Neural progenitor cell (in vitro differentiated cells): ENCODE data around the gene OCA2. TPM values are rescaled to one million over a fixed set of nuclear protein-coding genes. Genes with fewer than 3 reads are reported as not detected.

Source experiments
- DNase-seq: peaks from one replicate; pipeline ENCODE4 v3.0.0-alpha.2; 2016; ENCODE audit warnings: low spot score
- H2AFZ ChIP-seq: fragments of 200-600 bp; sonication (generic); replicated peaks from 2 replicates; pipeline ENCODE4 v1.6.1; 2016; ENCODE audit warnings: antibody characterized with exemption
- H3F3A ChIP-seq: fragments of 200-600 bp; sonication (generic); 2 replicates; pipeline ENCODE4 v1.6.1; 2016; ENCODE audit warnings: antibody characterized with exemption, low read depth
- H3K27ac ChIP-seq: fragments of 200-600 bp; sonication (generic); 2 replicates; pipeline ENCODE4 v1.5.1; 2016; ENCODE audit warnings: mild to moderate bottlenecking
- H3K27me3 ChIP-seq: fragments of 200-600 bp; sonication (generic); 2 replicates; pipeline ENCODE4 v1.6.1; 2016; ENCODE audit warnings: mild to moderate bottlenecking, moderate library complexity
- H3K36me3 ChIP-seq: fragments of 200-600 bp; sonication (generic); 2 replicates; pipeline ENCODE4 v1.5.1; 2016
- H3K4me1 ChIP-seq: fragments of 200-600 bp; sonication (generic); 2 replicates; pipeline ENCODE4 v1.6.1; 2016; ENCODE audit warnings: mixed run types
- H3K4me2 ChIP-seq: fragments of 200-600 bp; sonication (generic); 2 replicates; pipeline ENCODE4 v1.6.1; 2016
- H3K4me3 ChIP-seq: fragments of 200-600 bp; sonication (generic); 2 replicates; pipeline ENCODE4 v1.5.1; 2016
- H3K79me2 ChIP-seq: fragments of 200-600 bp; sonication (generic); 2 replicates; pipeline ENCODE4 v1.6.1; 2016; ENCODE audit warnings: low read depth
- H3K9ac ChIP-seq: fragments of 200-600 bp; sonication (generic); 2 replicates; pipeline ENCODE4 v1.6.1; 2016
- H3K9me3 ChIP-seq: fragments of 200-600 bp; sonication (generic); 2 replicates; pipeline ENCODE4 v1.5.1; 2016; ENCODE audit warnings: low read depth
- H4K20me1 ChIP-seq: fragments of 200-600 bp; sonication (generic); 2 replicates; pipeline ENCODE4 v1.6.1; 2016; ENCODE audit warnings: low read depth
- H3K27ac Mint-ChIP-seq: 3 replicates; pipeline ENCODE4 v1.8.0; 2021; ENCODE audit warnings: mixed read lengths
- H3K27me3 Mint-ChIP-seq: 2 replicates; pipeline ENCODE4 v1.8.0; 2022; ENCODE audit warnings: low read depth, mild to moderate bottlenecking, inconsistent platforms, moderate library complexity, mixed read lengths; ENCODE audit not compliant: insufficient read depth
- H3K36me3 Mint-ChIP-seq: 3 replicates; pipeline ENCODE4 v1.8.0; 2021; ENCODE audit warnings: mixed read lengths
- H3K4me1 Mint-ChIP-seq: 3 replicates; pipeline ENCODE4 v1.8.0; 2021; ENCODE audit warnings: mixed read lengths
- H3K4me3 Mint-ChIP-seq: 3 replicates; pipeline ENCODE4 v1.8.0; 2021; ENCODE audit warnings: mild to moderate bottlenecking, moderate library complexity, mixed read lengths
- H3K9me3 Mint-ChIP-seq: 3 replicates; pipeline ENCODE4 v1.8.0; 2020; ENCODE audit warnings: mixed read lengths
- CTCF ChIP-seq: fragments of 200-600 bp; sonication (generic); IDR thresholded peaks from 2 replicates; pipeline ENCODE4 v1.5.1; 2017; ENCODE audit warnings: antibody characterized with exemption, mild to moderate bottlenecking
- EZH2 ChIP-seq: fragments of 200-600 bp; sonication (generic); IDR thresholded peaks from 2 replicates; pipeline ENCODE4 v1.6.1; 2017; ENCODE audit warnings: antibody characterized with exemption, mild to moderate bottlenecking, moderate library complexity
- EZH2phosphoT487 ChIP-seq: fragments of 200-600 bp; sonication (generic); IDR thresholded peaks from 2 replicates; pipeline ENCODE4 v1.6.1; 2017; ENCODE audit warnings: antibody characterized with exemption
- total RNA-seq: library from RNA; depleted of rRNA; stranded (reverse); fragments of >200 nt; gene quantifications from 2 replicates; pipeline ENCODE4 v1.2.3, GENCODE V29; 2015; ENCODE audit warnings: low replicate concordance

OCA2 gene
- total RNA-seq, 1 donor from 2014 or later, result 1.0 TPM

- no peak overlapping the region for H3K9ac ChIP-seq
- no peak overlapping the region for H3K27ac ChIP-seq
- no peak overlapping the region for H3K4me3 ChIP-seq
- H3K27me3 Mint-ChIP-seq, result peaks cover 12% of the 10 kb centered on the region
- H3K27ac Mint-ChIP-seq, result no peak overlapping the region
- no peaks in the 10 kb centered on the region for H3K36me3 Mint-ChIP-seq
- no peak for TF ChIP-seq CTCF
- TF ChIP-seq EZH2, result no peak
- no peak for TF ChIP-seq EZH2phosphoT487
- H3K36me3 ChIP-seq, result no peaks in the 10 kb centered on the region
- H2AFZ ChIP-seq, result peak overlapping the region; percentile 34
- no peaks in the 10 kb centered on the region for H3K9me3 ChIP-seq
- no peaks in the 10 kb centered on the region for H3K79me2 ChIP-seq
- no peaks in the 10 kb centered on the region for H3K4me1 ChIP-seq
- H3F3A ChIP-seq, result no peaks in the 10 kb centered on the region
- H3K4me3 Mint-ChIP-seq, result no peak overlapping the region
- H3K4me1 Mint-ChIP-seq, result no peaks in the 10 kb centered on the region
- no peak for DNase-seq
- H3K27me3 ChIP-seq, result no peaks in the 10 kb centered on the region
- no peaks in the 10 kb centered on the region for H4K20me1 ChIP-seq
- H3K4me2 ChIP-seq, result no peak overlapping the region
- no peaks in the 10 kb centered on the region for H3K9me3 Mint-ChIP-seq
Measured at GRCh38 chr15:27869697-27870281, 229.3 kb downstream of the OCA2 start.

- H3K27me3 ChIP-seq, result no peaks in the 10 kb centered on the region
- H3K27ac Mint-ChIP-seq, result no peak overlapping the region
Measured at GRCh38 chr15:27868828-27869404, 230.2 kb downstream of the OCA2 start.

GRCh38 chr15:27867861-27868260 is 231.3 kb downstream of the OCA2 start:
- Histone ChIP-seq H2AFZ (no peak overlapping the region), H3K4me2 (no peak overlapping the region), H3F3A (no peaks in the 10 kb centered on the region), H3K4me1 (no peaks in the 10 kb centered on the region), H3K79me2 (no peaks in the 10 kb centered on the region), H4K20me1 (no peaks in the 10 kb centered on the region), H3K36me3 (no peaks in the 10 kb centered on the region), H3K9me3 (no peaks in the 10 kb centered on the region), H3K27ac (no peak overlapping the region), H3K27me3 (no peaks in the 10 kb centered on the region), H3K9ac (no peak overlapping the region), H3K4me3 (no peak overlapping the region)
- no peak overlapping the region for H3K27ac Mint-ChIP-seq
- no peak for DNase-seq
- peaks cover 12% of the 10 kb centered on the region for H3K27me3 Mint-ChIP-seq
- H3K36me3 Mint-ChIP-seq, result no peaks in the 10 kb centered on the region
- H3K4me3 Mint-ChIP-seq, result no peak overlapping the region
- H3K4me1 Mint-ChIP-seq, result no peaks in the 10 kb centered on the region
- no peaks in the 10 kb centered on the region for H3K9me3 Mint-ChIP-seq
- TF ChIP-seq EZH2phosphoT487 (no peak), CTCF (no peak), EZH2 (no peak)

More at GRCh38 chr15:27868828-27869404, 230.2 kb downstream of the OCA2 start:
- no peak overlapping the region for H3K4me3 ChIP-seq
- TF ChIP-seq EZH2 (no peak), CTCF (no peak), EZH2phosphoT487 (no peak)
- Mint-ChIP-seq H3K4me3 (no peak overlapping the region), H3K9me3 (no peaks in the 10 kb centered on the region), H3K4me1 (no peaks in the 10 kb centered on the region), H3K36me3 (no peaks in the 10 kb centered on the region), H3K27me3 (peaks cover 12% of the 10 kb centered on the region)
- no peak overlapping the region for H3K27ac ChIP-seq
- H3K9ac ChIP-seq, result no peak overlapping the region
- H4K20me1 ChIP-seq, result no peaks in the 10 kb centered on the region
- H3K4me1 ChIP-seq, result no peaks in the 10 kb centered on the region
- no peaks in the 10 kb centered on the region for H3K36me3 ChIP-seq
- H3F3A ChIP-seq, result no peaks in the 10 kb centered on the region
- no peaks in the 10 kb centered on the region for H3K9me3 ChIP-seq
- H2AFZ ChIP-seq, result no peak overlapping the region
- H3K79me2 ChIP-seq, result no peaks in the 10 kb centered on the region
- DNase-seq, result no peak
- H3K4me2 ChIP-seq, result no peak overlapping the region
